NCI-H524 (cell line): ENCODE data around the gene DNAI1.
"Not testable (repeated sequence)": the region's sequence is repeated elsewhere in the genome, so short reads cannot be mapped to it uniquely, and the experiment has no call there.

Experiments used
- DNase-seq, 2 experiments: peaks; one replicate each; lab custom pipeline; 2025; lab: John Stamatoyannopoulos, UW

Gene DNAI1

GRCh38 chr9:34458013-34458958 lies at the start of gene DNAI1, which contains the start of gene FAM219A:
DNAI1 (plus strand) TSS chr9:34458805; CDS start chr9:34459006, 201 bp downstream.
FAM219A (minus strand) TSS chr9:34458570; CDS start chr9:34458263, 307 bp downstream.
- DNase-seq, result peak; percentile 96 to 97

GRCh38 chr9:34409154-34409553 lies 49.5 kb upstream of the DNAI1 start:
- DNase-seq, result peak in 1 of 2 experiments; percentile 61

- no peak for DNase-seq
These were observed 46.3 kb upstream of the DNAI1 start for GRCh38 chr9:34412336-34412735.

- DNase-seq, result no peak
These were observed 45.3 kb upstream of the DNAI1 start for GRCh38 chr9:34413231-34413852.

GRCh38 chr9:34417734-34418133 lies 40.9 kb upstream of the DNAI1 start:
- DNase-seq, result no peak

- no peak for DNase-seq
These were observed 38.7 kb upstream of the DNAI1 start for GRCh38 chr9:34419716-34420504.

- no peak for DNase-seq
These were observed 32.1 kb upstream of the DNAI1 start for GRCh38 chr9:34426347-34427074.

GRCh38 chr9:34428325-34428958 lies 30.2 kb upstream of the DNAI1 start:
- DNase-seq, result peak; percentile 71 to 88

- DNase-seq, result peak; percentile 14 to 52
These were observed 27.7 kb upstream of the DNAI1 start for GRCh38 chr9:34430843-34431437.

GRCh38 chr9:34431667-34432066 lies 26.9 kb upstream of the DNAI1 start:
- DNase-seq, result no peak

- DNase-seq, result peak; percentile 61 to 86
These were observed 21.3 kb upstream of the DNAI1 start for GRCh38 chr9:34437006-34437925.

- not testable (repeated sequence) for DNase-seq
These were observed 20.7 kb upstream of the DNAI1 start for GRCh38 chr9:34437926-34438307.

- DNase-seq, result not testable (repeated sequence)
These were observed 20.1 kb upstream of the DNAI1 start for GRCh38 chr9:34438465-34438864.

GRCh38 chr9:34440017-34440416 lies 18.6 kb upstream of the DNAI1 start:
- peak in 1 of 2 experiments; percentile 39 for DNase-seq

- DNase-seq, result no peak
These were observed 15.8 kb upstream of the DNAI1 start for GRCh38 chr9:34442770-34443169.

GRCh38 chr9:34443533-34443932 lies 15.1 kb upstream of the DNAI1 start:
- DNase-seq, result no peak

- DNase-seq, result no peak
These were observed 14.6 kb upstream of the DNAI1 start for GRCh38 chr9:34443976-34444375.

GRCh38 chr9:34446468-34446891 lies 12.1 kb upstream of the DNAI1 start:
- DNase-seq, result no peak

- DNase-seq, result no peak
These were observed 11.7 kb upstream of the DNAI1 start for GRCh38 chr9:34446951-34447350.
